Measurements from ENCODE around the gene DACT3.

Gene DACT3

DNA sequence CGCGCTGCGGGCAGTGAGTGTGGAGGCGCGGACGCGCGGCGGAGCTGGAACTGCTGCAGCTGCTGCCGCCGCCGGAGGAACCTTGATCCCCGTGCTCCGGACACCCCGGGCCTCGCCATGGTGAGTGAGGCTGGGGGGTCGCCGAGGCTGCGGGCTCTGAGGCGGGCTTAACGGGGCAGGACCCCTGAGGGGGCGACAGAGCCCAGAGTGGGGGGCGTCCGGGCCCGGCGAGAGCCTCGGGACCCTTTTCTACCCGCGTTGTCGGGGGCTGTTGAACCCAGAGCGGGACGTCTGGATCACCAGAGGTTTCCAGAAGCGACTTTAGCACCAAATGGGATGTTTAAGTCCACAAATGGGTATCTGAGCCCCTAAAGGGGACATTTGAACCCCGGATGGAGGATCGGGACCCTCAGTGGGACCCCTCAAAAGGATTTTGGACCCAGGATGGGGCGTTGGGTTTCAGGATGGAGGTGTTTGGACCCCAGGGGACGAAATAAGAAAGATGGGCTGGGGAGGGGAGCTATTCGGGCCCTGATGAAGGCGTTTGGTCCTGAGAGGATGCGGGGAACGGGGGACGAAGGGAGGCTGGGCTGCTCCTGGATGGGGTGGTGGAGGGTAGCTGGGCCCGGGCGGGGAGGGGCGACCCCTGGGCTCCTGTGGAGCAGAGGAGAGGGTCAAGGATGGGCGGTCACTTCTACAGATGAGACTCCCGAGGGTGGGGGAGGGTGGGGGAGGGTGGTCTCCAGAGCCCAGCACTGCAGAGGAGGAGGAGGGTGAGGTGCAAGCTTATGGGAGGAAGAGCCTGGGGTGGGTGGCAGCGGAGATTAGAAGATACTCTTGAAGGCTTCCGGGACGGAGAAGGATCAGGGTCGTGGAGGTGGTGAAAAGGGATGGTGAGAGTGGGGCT, 59.4 kb downstream of the DACT3 start, which contains the start of gene CALM3:
TSS of gene CALM3 (plus strand) at position 13 of the 907 bp plus-strand sequence. CDS start at position 118, 105 bp downstream.
- Histone ChIP-seq H3K27me3 (ENCODE audit: insufficient read depth, low read length, poor library complexity, severe bottlenecking) (peaks cover 6% of the 10 kb centered on the region), H3K4me3 (ENCODE audit: low read length, poor library complexity, severe bottlenecking) (peak within 1 kb of the TSS; percentile 100), H4K20me1 (ENCODE audit: insufficient read depth, low read length, poor library complexity, severe bottlenecking) (peaks cover 52% of the 10 kb centered on the region), H3K9me2 (replicated peaks; ENCODE audit: low read depth, low read length) (no peaks in the 10 kb centered on the region), H2AFZ (ENCODE audit: low read length) (peak within 1 kb of the TSS; percentile 100), H3K79me2 (ENCODE audit: insufficient read depth, low read length) (peaks cover 54% of the 10 kb centered on the region), H3K9ac (ENCODE audit: low read depth, low read length, poor library complexity, severe bottlenecking) (peak within 1 kb of the TSS; percentile 100), H3K9me3 (ENCODE audit: insufficient read depth, low read depth, low read length) (no peaks in the 10 kb centered on the region), H3K36me3 (ENCODE audit: insufficient read depth, low read length) (peaks cover 14% of the 10 kb centered on the region; the same call in 1 of the 2 replicates), H3K4me1 (ENCODE audit: insufficient read depth, low read length, poor library complexity, severe bottlenecking) (peaks cover 35% of the 10 kb centered on the region), H3K4me2 (ENCODE audit: low read depth, low read length, poor library complexity, severe bottlenecking) (peak within 1 kb of the TSS; percentile 91), H3F3A (ENCODE audit: low read depth) (no peaks in the 10 kb centered on the region)
- no peak for TF ChIP-seq EZH2phosphoT487 (IDR thresholded peaks at IDR 0.05; ENCODE audit: borderline replicate concordance)
- TF ChIP-seq, protein P1, sequence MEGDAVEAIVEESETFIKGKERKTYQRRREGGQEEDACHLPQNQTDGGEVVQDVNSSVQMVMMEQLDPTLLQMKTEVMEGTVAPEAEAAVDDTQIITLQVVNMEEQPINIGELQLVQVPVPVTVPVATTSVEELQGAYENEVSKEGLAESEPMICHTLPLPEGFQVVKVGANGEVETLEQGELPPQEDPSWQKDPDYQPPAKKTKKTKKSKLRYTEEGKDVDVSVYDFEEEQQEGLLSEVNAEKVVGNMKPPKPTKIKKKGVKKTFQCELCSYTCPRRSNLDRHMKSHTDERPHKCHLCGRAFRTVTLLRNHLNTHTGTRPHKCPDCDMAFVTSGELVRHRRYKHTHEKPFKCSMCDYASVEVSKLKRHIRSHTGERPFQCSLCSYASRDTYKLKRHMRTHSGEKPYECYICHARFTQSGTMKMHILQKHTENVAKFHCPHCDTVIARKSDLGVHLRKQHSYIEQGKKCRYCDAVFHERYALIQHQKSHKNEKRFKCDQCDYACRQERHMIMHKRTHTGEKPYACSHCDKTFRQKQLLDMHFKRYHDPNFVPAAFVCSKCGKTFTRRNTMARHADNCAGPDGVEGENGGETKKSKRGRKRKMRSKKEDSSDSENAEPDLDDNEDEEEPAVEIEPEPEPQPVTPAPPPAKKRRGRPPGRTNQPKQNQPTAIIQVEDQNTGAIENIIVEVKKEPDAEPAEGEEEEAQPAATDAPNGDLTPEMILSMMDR (conservative IDR thresholded peaks at IDR 0.05; ENCODE audit: low read length): no peak

DNA sequence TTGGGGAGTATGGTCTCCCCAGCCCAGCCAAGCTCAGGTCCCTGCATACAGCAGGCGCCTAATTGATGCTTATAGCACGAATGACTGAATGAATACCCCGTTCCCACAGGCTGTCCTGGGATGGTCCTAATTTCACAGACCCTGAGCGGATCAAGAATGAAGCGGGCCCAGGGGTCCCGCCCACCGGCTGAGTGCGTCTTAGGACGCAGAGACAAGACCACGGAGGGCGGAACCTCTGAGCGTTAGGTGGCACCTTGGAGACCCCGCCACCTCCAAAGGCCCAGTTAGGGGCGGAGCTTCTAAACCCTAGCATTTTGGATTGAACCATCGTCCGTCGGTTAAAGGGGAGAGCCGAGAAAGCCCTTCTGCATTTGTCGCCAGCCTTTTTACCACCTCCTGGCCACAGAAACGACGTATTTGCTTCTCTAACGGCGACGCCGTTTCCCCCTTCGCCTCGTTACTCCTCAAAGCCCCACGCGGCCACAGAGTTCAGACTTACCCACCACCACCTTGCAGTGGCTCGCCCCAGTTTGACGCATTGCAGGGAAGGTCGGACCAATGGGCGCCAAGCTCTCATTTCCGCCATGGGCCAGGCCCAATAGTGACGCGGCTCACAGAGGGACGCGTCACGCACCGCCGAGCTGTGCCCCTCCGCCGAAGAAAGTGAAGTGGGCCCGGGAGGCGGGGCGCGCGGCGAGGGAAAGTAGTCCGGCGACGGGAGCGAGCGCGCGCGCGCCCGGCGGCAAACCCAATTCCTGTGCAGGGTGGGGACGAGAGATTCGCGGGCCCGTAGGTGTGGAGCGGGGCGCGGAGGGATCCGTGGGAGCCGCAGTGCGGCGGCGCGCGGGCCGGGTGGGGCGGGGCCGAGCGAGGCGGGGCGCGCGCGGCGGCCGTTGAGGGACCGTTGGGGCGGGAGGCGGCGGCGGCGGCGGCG, 60.3 kb downstream of the DACT3 start:
- peaks cover 5% of the 10 kb centered on the region; the same call in 1 of the 2 replicates for H3K36me3 ChIP-seq (ENCODE audit: insufficient read depth, low read length)
- peaks cover 6% of the 10 kb centered on the region for H3K27me3 ChIP-seq (ENCODE audit: insufficient read depth, low read length, poor library complexity, severe bottlenecking)
- no peaks in the 10 kb centered on the region for H3F3A ChIP-seq (ENCODE audit: low read depth)
- H3K9me2 ChIP-seq (replicated peaks; ENCODE audit: low read depth, low read length): no peaks in the 10 kb centered on the region
- peak overlapping the region; percentile 75 for H3K4me2 ChIP-seq (ENCODE audit: low read depth, low read length, poor library complexity, severe bottlenecking)
- peak overlapping the region; percentile 100 for H3K9ac ChIP-seq (ENCODE audit: low read depth, low read length, poor library complexity, severe bottlenecking)
- H3K79me2 ChIP-seq (ENCODE audit: insufficient read depth, low read length): peaks cover 45% of the 10 kb centered on the region
- peaks cover 35% of the 10 kb centered on the region for H3K4me1 ChIP-seq (ENCODE audit: insufficient read depth, low read length, poor library complexity, severe bottlenecking)
- TF ChIP-seq EZH2phosphoT487 (IDR thresholded peaks at IDR 0.05; ENCODE audit: borderline replicate concordance): no peak
- TF ChIP-seq, protein P1 (conservative IDR thresholded peaks at IDR 0.05; ENCODE audit: low read length): no peak
- peaks cover 43% of the 10 kb centered on the region for H4K20me1 ChIP-seq (ENCODE audit: insufficient read depth, low read length, poor library complexity, severe bottlenecking)
- no peaks in the 10 kb centered on the region for H3K9me3 ChIP-seq (ENCODE audit: insufficient read depth, low read depth, low read length)
- H2AFZ ChIP-seq (ENCODE audit: low read length): peak overlapping the region; percentile 100
- H3K4me3 ChIP-seq (ENCODE audit: low read length, poor library complexity, severe bottlenecking): peak overlapping the region; percentile 100

DNA sequence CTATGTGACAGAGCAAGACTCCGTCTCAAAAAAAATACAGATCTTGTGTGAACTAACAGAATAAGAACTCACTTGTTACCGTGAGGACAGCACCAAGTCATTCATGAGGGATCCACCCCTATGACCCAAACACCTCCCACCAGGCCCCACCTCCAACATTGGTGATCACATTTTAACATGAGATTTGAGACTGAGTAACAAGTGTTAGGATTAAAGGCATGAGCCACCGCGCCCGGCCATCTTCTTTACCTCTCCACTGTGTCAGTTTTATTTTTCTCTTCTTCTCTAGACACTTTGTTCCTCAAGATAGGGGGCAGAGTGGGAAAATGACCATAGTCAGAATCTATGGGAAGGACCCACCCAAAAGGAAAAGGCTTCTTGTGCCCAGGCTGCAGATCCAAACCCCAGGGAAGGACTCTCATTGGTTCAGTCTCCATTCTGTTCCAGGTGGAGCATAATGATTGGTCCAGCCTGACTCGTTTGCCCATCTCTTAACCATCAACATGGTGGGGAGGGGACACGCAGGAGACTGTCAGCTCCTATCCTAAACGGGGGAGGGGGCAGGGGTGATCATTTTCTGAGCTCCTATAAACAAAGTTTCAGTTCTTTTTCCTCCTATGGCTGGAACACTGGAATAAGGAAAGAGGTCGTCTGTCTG, 61.1 kb downstream of the DACT3 start:
- H3F3A ChIP-seq (ENCODE audit: low read depth): no peaks in the 10 kb centered on the region
- peaks cover 6% of the 10 kb centered on the region for H3K27me3 ChIP-seq (ENCODE audit: insufficient read depth, low read length, poor library complexity, severe bottlenecking)
- H3K4me1 ChIP-seq (ENCODE audit: insufficient read depth, low read length, poor library complexity, severe bottlenecking): peaks cover 28% of the 10 kb centered on the region
- peak overlapping the region; percentile 100 for H3K4me3 ChIP-seq (ENCODE audit: low read length, poor library complexity, severe bottlenecking)
- peak overlapping the region; percentile 75 for H3K4me2 ChIP-seq (ENCODE audit: low read depth, low read length, poor library complexity, severe bottlenecking)
- H3K36me3 ChIP-seq (ENCODE audit: insufficient read depth, low read length): peaks cover 3% of the 10 kb centered on the region; the same call in 1 of the 2 replicates
- no peaks in the 10 kb centered on the region for H3K9me2 ChIP-seq (replicated peaks; ENCODE audit: low read depth, low read length)
- H2AFZ ChIP-seq (ENCODE audit: low read length): peak overlapping the region; percentile 100
- H4K20me1 ChIP-seq (ENCODE audit: insufficient read depth, low read length, poor library complexity, severe bottlenecking): peaks cover 35% of the 10 kb centered on the region
- TF ChIP-seq EZH2phosphoT487 (IDR thresholded peaks at IDR 0.05; ENCODE audit: borderline replicate concordance): no peak
- TF ChIP-seq, protein P1 (conservative IDR thresholded peaks at IDR 0.05; ENCODE audit: low read length): no peak
- H3K9ac ChIP-seq (ENCODE audit: low read depth, low read length, poor library complexity, severe bottlenecking): peak overlapping the region; percentile 100
- H3K9me3 ChIP-seq (ENCODE audit: insufficient read depth, low read depth, low read length): no peaks in the 10 kb centered on the region
- H3K79me2 ChIP-seq (ENCODE audit: insufficient read depth, low read length): peaks cover 37% of the 10 kb centered on the region

All from Loucy (cell line).